Germinal center (tissue), 1 donor: ENCODE data around the gene CDT1.
"Not testable (repeated sequence)": the region's sequence is repeated elsewhere in the genome, so short reads cannot be mapped to it uniquely, and the experiment has no call there.

Experiments used
- DNase-seq: peaks from one replicate; pipeline ENCODE4 v3.0.0; 2012; ENCODE audit warnings: mixed read lengths, low spot score

The CDT1 gene

DNA sequence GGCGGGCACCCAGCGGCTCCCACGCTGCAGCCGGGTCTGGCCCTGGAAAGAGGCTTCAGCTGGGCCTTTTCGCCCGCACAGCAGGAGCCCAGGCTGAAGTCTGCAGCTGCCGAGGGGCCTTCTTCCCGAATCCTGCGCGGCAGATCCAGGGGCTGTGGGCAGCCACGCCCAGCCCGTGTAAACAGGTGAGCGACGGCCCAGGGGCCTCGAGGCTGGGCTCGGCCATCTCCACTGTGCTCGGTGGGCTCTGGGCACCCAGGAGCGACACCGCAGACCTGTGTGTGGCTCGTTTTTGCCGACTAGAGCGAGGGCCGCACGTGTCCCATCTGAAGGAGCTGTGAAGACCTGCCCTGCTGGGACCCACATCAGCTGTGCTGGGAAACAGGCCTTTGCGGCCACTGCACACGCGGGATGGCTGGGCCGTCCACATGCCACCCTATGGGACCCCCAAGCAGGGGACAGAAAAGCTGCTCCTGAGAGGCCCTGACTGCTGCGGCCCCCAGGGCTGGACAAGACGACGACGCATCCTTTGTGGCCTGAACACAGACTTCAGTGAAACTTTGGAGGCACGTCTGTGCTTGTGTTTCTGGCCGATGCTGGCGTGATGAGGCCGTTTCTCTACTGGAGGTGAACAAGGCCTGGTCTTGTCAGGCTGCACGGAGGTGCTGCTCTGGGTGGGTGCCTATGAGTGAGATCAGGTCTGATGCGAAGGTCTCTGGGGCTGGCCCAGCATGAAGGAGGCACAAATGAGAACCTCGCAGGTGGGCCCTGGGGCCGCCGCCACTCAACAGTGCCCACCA, 13.3 kb downstream of the CDT1 start:
- no peak for DNase-seq

DNA sequence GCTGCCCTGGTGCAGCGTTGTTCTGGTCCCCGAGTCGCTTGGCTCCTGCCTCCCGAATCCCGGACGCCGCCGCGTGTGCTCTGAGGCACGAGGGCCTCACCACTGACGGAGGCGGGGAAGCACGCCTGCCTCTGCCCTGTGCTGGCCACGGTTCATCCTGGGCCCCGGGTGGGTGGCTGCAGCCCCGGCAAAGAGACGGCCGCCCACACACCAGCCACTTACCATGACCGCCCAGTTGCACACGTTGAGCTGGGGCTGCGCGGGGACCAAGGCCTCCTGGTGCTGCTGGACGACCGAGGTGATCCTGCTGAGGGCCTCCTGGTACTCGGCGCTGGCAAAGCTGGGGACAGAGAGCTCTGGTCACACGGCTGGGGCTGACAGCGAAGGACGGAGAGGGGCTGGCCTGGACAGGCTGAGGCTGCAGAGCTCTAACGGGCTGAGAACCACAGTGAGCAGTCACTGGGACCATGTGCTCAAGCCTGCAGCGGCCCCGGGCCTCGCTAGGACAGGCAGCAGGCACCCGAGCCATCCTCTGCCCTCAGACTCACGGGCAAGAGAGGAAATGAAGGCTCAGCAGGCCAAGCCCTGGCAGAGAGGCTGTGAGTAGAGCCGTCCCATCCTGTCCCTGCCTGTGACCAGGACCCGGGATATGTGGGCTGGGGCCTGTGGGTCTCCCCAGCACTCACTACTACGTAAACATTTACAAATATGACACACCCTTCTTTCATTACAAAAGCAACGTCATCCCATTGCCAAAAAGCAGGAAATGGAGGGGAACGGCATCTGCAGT, 14.4 kb downstream of the CDT1 start:
- DNase-seq = no peak

GRCh38 chr16:88818575-88818874, 14.9 kb downstream of the CDT1 start:
- DNase-seq = no peak

DNA sequence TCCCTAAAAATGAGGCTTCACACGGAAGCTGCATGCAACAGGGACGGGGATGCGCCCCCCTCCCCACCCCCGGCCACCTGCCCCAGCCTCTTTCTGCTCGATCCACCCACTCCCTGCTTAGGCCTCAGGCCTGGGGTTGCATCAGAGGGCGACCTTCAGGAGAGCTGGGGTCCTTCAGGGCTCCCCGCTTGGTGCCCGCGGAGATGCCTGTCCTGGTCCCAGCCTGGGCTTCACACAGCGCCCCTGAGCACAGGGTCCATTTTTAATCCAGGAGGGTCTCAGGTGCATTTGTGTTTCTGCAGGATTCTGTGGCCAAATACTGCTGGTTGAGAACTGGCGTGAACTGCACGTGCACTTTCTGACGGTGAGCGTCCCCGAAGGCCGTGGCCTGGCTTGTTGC, 15.5 kb downstream of the CDT1 start:
- DNase-seq = no peak

DNA sequence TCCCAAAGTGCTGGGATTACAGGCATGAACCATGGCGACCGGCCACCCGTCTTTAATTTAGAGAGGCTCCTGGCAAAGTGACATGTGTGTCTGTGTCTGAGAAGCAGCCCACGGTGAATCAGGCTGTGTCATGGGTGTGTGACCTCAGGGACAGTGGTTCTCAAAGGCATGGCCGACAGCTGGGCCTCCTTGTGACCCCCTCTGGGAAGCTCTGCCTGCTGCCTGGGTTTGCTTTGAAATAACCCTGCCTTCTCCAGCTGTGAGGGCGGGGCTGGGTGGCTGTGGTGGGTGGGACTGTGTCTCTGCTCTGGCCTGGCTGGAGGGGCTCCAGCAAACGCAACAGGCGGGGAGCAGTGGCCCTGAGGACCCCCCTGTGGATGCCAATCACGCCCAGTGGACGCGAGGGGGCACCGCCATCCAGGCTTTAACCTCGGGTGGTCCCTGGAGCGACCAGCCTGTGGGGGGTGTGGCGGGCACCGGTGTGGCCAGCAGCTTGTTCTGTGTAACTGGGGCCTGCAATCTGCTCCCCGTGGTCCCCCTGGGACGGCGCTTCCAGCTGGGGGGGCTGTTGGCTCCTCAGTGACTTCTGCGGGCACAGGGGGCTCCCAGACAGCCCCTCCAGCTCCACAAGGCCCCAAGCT, 16.9 kb downstream of the CDT1 start:
- DNase-seq = no peak

DNA sequence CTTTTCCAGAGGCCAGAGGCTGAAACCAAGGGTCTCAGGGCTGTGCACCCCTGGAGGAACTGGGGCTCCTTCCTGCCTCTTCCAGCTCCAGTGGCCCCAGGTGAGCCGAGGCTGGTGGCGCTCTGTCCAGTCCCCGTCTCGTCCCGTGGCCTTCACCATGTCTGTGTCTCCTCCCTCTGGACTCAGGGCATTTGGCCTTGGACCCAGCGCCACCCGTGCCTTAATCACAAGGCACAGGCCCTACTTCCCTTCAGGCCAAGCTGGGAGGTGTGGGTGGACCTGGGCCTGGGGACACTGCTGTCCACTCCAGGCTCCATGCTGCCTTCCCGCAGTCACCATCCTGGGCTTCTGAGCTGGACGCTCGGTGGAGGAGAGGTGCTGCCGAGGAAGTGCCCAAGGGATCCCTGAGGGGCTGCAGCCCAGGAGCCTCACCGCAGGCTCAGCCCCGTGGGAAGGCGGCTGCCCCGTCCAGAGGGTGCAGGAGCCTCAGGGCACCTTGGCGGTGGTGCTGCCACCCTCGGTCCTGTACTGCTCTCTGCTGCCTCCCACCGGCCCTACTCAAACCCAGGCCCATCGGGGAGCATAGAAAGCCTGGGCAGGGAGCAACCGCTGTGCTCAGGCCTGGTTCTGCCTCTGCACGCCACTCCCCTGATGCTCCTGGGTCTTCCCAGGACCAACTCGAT, 17.7 kb downstream of the CDT1 start:
- DNase-seq = no peak

DNA sequence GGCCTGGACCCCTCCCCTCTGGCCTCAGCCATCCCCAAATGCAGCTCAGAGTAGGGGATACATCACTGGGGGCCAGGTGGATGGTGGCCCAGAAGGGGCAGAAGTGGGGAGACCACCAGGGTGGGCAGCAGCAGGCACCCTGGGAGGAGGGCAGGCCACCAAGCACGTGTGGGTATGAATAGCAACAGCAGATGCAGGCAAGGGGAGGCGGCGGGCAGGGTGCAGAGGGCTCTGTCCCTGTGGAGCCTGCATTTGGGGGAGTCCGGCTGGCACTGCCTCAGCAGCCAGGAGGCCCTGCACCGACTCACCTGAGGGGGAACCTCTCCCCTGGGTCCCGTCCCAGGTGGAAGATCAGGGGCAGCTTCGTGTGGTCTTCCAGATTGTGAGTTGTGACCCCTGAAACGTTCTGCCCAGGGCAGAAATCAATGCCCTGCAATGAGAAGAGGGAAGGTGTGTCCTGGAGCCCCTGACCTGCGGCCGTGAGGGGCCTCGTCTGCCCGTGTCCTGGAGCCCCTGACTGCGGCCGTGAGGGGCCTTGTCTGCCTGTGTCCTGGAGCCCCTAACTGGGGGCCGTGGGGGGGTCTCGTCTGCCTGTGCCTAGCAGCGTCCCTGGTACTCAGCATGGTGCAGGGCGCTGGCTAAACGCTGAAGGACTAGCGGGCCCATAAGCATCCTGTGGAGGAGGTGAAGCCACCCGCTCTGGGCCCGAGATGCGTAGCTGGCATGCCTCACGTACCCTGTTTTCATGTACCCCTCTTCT, 18.9 kb downstream of the CDT1 start:
- DNase-seq = no peak

- not testable (repeated sequence) for DNase-seq
Observed at GRCh38 chr16:88823646-88824045, 20.1 kb downstream of the CDT1 start.

DNA sequence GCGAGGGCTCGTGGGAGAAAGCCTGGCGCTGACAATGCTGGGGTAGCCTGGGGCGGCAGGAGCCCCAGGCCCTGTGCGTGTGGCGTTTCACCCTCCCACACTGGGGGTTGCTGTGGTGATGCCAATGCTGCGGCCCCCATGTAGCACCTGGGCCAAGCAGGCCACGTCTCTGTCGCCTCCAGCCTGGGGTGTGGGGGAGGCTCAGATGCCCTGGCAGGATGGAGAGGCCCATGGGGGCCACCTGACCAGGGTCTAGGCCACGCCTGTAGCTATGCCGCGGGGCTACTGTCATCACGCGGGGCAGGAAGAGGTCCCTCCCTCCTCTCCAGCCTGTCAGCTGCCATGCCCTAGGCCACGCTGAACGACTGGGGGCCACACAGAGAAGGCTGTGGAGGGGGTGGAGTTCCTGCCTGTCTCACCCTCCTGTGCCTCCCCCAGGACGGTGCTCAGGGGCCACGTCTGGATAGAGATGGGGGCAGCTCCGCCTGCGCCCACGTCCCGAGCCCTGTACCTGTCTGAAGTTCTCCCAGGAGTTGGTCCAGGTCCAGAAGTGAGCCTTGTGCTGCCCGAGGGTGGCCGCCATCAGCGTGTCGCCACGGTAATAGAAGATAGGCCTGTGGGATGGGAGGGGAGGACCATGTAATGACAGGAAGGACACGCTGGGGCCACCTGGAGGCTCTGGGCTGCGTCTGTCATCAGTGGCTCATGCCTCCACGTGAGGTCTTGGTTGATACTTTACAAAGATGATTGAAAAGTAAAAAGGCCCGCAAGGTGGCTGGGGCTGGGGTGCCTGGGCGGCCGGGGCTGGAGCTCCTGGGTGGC, 20.9 kb downstream of the CDT1 start:
- no peak for DNase-seq

- DNase-seq = no peak
Observed at GRCh38 chr16:88825146-88825545, 21.6 kb downstream of the CDT1 start.

- DNase-seq = no peak
Observed at GRCh38 chr16:88826070-88826840, 22.7 kb downstream of the CDT1 start.

DNA sequence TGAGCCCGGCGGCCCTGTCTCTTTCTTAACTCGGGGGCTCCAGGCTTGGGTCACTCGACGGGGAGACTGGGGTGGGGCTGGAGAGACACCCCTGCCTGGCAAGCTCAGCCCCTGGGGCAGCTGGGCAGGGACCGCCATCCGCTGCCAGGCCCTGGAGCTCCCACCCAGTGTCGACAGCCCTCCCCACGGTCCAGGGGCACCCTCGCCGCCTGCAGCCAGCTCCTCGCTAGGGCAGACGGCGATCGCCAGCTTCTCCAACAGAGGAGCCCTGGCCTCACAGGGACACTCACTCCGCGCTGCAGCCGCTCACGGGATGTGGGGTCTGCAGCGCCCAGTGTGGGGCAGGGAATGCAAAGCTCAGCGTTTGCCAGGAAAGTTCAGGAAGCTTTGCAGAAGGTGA, 24.1 kb downstream of the CDT1 start:
- no peak for DNase-seq

- no peak for DNase-seq
Observed at GRCh38 chr16:88828711-88829110, 25.1 kb downstream of the CDT1 start.

- no peak for DNase-seq
Observed at GRCh38 chr16:88830258-88830657, 26.7 kb downstream of the CDT1 start.

DNA sequence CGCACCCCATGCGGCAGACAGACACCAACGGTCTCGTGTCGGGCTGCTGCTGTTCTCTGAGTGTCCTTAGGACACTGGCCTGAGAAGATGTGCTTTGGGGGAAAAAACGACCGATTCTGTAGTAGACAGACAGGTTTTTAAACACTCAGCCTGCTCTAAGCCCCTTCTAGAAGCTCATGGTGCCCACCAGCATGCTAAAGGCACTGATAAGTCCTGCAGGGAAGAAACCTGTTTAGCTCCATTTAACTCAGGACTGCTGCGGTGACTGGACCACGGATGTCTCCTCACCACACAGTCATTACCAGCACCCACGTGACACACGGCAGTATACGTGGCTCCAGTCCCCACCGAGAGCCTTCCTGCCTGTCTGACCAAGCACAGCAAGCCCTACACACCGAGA, 27.2 kb downstream of the CDT1 start:
- no peak for DNase-seq

DNA sequence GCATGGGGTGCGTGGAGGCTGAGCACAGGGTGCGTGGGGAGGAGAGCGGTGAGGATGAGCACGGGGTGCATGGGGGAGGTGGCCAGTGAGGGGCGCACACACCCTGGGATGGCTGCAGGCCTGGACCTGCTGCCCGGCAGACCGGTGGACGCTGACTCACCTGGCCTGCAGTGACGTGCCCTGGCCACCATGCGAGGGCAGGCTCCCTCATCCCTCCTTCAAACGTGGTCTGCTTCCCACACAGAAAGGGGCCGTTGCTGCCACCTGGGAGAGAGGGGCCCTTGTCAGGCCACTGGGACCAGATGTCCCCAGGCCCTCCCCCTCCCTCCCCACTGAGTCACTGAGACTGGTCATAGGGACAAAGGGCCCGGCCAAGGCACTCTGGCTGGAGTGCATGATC, 28.2 kb downstream of the CDT1 start:
- no peak for DNase-seq

- no peak for DNase-seq
Observed at GRCh38 chr16:88833086-88833485, 29.5 kb downstream of the CDT1 start.

DNA sequence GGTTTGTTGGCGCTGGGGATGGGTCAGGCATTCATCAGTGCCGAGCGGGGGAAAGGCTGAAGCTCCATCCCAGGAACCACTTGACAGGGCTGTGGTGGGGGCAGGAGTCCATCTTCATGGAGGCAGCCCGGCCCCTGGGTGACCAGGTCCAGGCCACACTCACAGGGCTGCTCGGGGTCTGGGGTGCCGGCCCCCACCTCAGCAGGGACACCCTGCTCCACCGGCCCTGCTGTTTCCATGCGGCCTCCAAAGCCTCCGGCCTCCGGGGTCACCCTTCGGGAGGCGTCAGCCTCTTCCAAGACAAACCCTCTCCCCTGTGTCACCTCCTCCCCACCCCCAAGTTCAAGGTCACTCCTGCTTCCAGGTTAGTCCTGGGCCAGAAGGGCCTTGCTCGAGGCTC, 31.1 kb downstream of the CDT1 start:
- no peak for DNase-seq

- DNase-seq = no peak
Observed at GRCh38 chr16:88835383-88835782, 31.8 kb downstream of the CDT1 start.

DNA sequence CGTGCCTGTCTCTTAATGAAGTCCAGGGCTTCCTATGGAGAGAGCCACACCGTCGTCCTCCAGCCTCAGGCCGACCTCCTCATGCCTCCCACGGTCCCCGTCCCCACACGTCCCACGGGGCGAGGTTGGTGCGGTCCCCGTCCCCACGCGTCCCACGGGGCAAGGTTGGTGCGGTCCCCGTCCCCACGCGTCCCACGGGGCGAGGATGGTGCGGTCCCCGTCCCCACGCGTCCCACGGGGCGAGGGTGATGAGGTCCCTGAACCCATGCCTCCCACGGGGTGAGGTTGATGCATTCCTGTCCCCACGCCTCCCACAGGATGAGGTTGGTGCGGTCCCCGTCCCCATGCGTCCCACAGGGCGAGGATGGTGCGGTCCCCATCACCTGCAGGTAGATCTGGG, 32.2 kb downstream of the CDT1 start:
- DNase-seq = no peak
